Measurements from ENCODE around the gene KIF25.
"Not testable (repeated sequence)": the region's sequence is repeated elsewhere in the genome, so short reads cannot be mapped to it uniquely, and the experiment has no call there.

The KIF25 gene

DNA sequence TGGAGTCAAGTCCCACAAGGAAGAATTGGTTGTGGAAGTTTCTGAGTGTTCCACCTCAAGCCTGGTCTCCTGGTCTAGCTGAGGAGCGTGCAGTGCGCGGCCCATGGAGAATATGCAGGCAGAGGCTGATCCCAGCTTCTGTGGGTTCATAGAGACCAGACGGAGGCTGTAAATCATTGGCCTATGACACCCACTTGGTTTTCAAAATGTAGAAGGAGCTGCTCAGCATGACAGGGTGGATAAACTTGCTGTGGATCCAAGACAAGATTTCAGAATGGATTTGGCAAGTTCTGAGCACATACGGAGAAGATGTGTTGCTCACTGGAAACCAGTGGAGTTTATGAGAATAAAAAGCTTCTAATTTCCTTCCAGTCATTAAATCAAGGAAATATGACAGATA, 744 bp downstream of the KIF25 start:
- Histone ChIP-seq H3K9ac (ENCODE audit: low read depth, low read length, poor library complexity, severe bottlenecking) (no peak overlapping the region), H3K4me3 (ENCODE audit: low read length, poor library complexity, severe bottlenecking) (no peak overlapping the region), H3F3A (ENCODE audit: low read depth) (no peaks in the 10 kb centered on the region), H3K9me3 (ENCODE audit: insufficient read depth, low read depth, low read length) (peaks cover 9% of the 10 kb centered on the region; the same call in 1 of the 2 replicates), H3K4me1 (ENCODE audit: insufficient read depth, low read length, poor library complexity, severe bottlenecking) (no peaks in the 10 kb centered on the region), H3K9me2 (replicated peaks; ENCODE audit: low read depth, low read length) (no peaks in the 10 kb centered on the region), H4K20me1 (ENCODE audit: insufficient read depth, low read length, poor library complexity, severe bottlenecking) (no peaks in the 10 kb centered on the region), H2AFZ (ENCODE audit: low read length) (no peak overlapping the region), H3K27me3 (ENCODE audit: insufficient read depth, low read length, poor library complexity, severe bottlenecking) (no peaks in the 10 kb centered on the region), H3K79me2 (ENCODE audit: insufficient read depth, low read length) (no peaks in the 10 kb centered on the region), H3K4me2 (ENCODE audit: low read depth, low read length, poor library complexity, severe bottlenecking) (no peak overlapping the region), H3K36me3 (ENCODE audit: insufficient read depth, low read length) (no peaks in the 10 kb centered on the region)
- TF ChIP-seq EZH2phosphoT487 (IDR thresholded peaks at IDR 0.05; ENCODE audit: borderline replicate concordance): no peak
- TF ChIP-seq, protein P1, sequence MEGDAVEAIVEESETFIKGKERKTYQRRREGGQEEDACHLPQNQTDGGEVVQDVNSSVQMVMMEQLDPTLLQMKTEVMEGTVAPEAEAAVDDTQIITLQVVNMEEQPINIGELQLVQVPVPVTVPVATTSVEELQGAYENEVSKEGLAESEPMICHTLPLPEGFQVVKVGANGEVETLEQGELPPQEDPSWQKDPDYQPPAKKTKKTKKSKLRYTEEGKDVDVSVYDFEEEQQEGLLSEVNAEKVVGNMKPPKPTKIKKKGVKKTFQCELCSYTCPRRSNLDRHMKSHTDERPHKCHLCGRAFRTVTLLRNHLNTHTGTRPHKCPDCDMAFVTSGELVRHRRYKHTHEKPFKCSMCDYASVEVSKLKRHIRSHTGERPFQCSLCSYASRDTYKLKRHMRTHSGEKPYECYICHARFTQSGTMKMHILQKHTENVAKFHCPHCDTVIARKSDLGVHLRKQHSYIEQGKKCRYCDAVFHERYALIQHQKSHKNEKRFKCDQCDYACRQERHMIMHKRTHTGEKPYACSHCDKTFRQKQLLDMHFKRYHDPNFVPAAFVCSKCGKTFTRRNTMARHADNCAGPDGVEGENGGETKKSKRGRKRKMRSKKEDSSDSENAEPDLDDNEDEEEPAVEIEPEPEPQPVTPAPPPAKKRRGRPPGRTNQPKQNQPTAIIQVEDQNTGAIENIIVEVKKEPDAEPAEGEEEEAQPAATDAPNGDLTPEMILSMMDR (conservative IDR thresholded peaks at IDR 0.05; ENCODE audit: low read length): no peak

DNA sequence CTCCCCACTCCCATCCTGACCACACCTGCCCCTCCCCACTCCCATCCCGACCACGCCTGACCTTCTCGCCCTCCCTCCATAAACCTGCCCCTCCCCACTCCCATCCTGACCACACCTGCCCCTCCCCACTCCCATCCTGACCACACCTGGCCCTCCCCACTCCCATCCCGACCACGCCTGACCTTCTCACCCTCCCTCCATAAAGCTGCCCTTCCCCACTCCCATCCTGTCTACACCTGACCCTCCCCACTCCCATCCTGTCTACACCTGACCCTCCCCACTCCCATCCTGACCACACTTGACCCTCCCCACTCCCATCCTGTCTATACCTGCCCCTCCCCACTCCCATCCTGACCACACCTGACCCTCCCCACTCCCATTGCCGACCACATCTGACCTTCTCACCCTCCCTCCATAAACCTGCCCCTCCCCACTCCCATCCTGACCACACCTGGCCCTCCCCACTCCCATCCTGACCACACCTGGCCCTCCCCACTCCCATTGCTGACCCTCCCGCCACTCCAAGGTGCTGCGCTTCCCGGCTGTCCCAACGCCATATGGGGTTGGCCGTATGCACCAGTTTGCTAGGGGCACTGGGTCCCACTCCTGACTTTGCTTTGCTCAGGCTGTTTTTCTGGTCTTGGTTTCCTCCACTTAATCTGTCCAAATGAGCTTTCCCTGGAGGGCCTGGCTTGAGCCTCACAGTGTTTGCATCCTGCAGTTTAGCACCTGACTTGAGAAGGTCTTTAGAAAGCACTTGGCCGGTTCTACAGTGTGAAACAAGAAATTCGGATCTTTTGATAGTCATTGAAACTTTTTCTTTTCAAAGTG, 2.9 kb downstream of the KIF25 start:
- no peak overlapping the region for H3K4me2 ChIP-seq (ENCODE audit: low read depth, low read length, poor library complexity, severe bottlenecking)
- no peaks in the 10 kb centered on the region for H4K20me1 ChIP-seq (ENCODE audit: insufficient read depth, low read length, poor library complexity, severe bottlenecking)
- H3K9ac ChIP-seq (ENCODE audit: low read depth, low read length, poor library complexity, severe bottlenecking): no peak overlapping the region
- no peak overlapping the region for H2AFZ ChIP-seq (ENCODE audit: low read length)
- H3K4me3 ChIP-seq (ENCODE audit: low read length, poor library complexity, severe bottlenecking): no peak overlapping the region
- no peaks in the 10 kb centered on the region for H3F3A ChIP-seq (ENCODE audit: low read depth)
- TF ChIP-seq, protein P1 (conservative IDR thresholded peaks at IDR 0.05; ENCODE audit: low read length): no peak
- TF ChIP-seq EZH2phosphoT487 (IDR thresholded peaks at IDR 0.05; ENCODE audit: borderline replicate concordance): no peak
- H3K9me3 ChIP-seq (ENCODE audit: insufficient read depth, low read depth, low read length): peaks cover 12% of the 10 kb centered on the region; the same call in 1 of the 2 replicates
- no peaks in the 10 kb centered on the region for H3K4me1 ChIP-seq (ENCODE audit: insufficient read depth, low read length, poor library complexity, severe bottlenecking)
- no peaks in the 10 kb centered on the region for H3K9me2 ChIP-seq (replicated peaks; ENCODE audit: low read depth, low read length)
- no peaks in the 10 kb centered on the region for H3K36me3 ChIP-seq (ENCODE audit: insufficient read depth, low read length)
- no peaks in the 10 kb centered on the region for H3K79me2 ChIP-seq (ENCODE audit: insufficient read depth, low read length)
- H3K27me3 ChIP-seq (ENCODE audit: insufficient read depth, low read length, poor library complexity, severe bottlenecking): no peaks in the 10 kb centered on the region

DNA sequence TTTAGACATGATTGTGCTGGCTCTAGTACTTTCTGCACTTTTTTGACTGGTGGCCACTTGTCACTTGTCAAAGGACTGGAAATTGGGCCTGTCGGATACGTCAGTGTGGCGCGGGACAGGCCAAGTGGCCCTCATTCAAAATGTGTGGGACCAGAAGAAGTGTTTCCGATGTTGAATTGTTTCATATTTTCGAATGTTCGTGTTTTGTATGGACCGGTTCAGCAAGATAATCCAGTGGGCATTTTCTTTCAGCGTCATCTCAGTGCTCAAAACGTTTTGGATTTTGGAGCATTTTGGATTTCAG, 3.5 kb downstream of the KIF25 start:
- Histone ChIP-seq H3K9me2 (replicated peaks; ENCODE audit: low read depth, low read length) (no peaks in the 10 kb centered on the region), H3K4me3 (ENCODE audit: low read length, poor library complexity, severe bottlenecking) (no peak overlapping the region), H3K27me3 (ENCODE audit: insufficient read depth, low read length, poor library complexity, severe bottlenecking) (no peaks in the 10 kb centered on the region), H3K4me2 (ENCODE audit: low read depth, low read length, poor library complexity, severe bottlenecking) (no peak overlapping the region), H3K79me2 (ENCODE audit: insufficient read depth, low read length) (no peaks in the 10 kb centered on the region), H3K9me3 (ENCODE audit: insufficient read depth, low read depth, low read length) (peaks cover 10% of the 10 kb centered on the region; the same call in 1 of the 2 replicates), H3K4me1 (ENCODE audit: insufficient read depth, low read length, poor library complexity, severe bottlenecking) (no peaks in the 10 kb centered on the region), H3K9ac (ENCODE audit: low read depth, low read length, poor library complexity, severe bottlenecking) (no peak overlapping the region), H3F3A (ENCODE audit: low read depth) (no peaks in the 10 kb centered on the region), H3K36me3 (ENCODE audit: insufficient read depth, low read length) (no peaks in the 10 kb centered on the region), H4K20me1 (ENCODE audit: insufficient read depth, low read length, poor library complexity, severe bottlenecking) (no peaks in the 10 kb centered on the region), H2AFZ (ENCODE audit: low read length) (no peak overlapping the region)
- TF ChIP-seq EZH2phosphoT487 (IDR thresholded peaks at IDR 0.05; ENCODE audit: borderline replicate concordance): no peak
- TF ChIP-seq, protein P1 (conservative IDR thresholded peaks at IDR 0.05; ENCODE audit: low read length): no peak

DNA sequence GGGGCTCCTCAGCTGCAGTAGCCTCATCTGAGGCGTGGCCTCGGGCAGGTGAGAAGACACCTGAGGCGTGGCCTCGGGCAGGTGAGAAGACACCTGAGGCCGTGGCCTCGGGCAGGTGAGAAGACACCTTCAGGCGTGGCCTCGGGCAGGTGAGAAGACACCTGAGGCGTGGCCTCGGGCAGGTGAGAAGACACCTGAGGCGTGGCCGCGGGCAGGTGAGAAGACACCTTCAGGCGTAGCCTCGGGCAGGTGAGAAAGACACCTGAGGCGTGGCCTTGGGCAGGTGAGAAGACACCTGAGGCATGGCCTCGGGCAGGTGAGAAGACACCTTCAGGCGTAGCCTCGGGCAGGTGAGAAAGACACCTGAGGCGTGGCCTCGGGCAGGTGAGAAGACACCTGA, 4.0 kb downstream of the KIF25 start:
- not testable (repeated sequence) for H3K9ac ChIP-seq (ENCODE audit: low read depth, low read length, poor library complexity, severe bottlenecking); H3K79me2 ChIP-seq (ENCODE audit: insufficient read depth, low read length); H3K4me2 ChIP-seq (ENCODE audit: low read depth, low read length, poor library complexity, severe bottlenecking); H4K20me1 ChIP-seq (ENCODE audit: insufficient read depth, low read length, poor library complexity, severe bottlenecking); H3K36me3 ChIP-seq (ENCODE audit: insufficient read depth, low read length); H3F3A ChIP-seq (ENCODE audit: low read depth); H3K4me1 ChIP-seq (ENCODE audit: insufficient read depth, low read length, poor library complexity, severe bottlenecking); H3K9me3 ChIP-seq (ENCODE audit: insufficient read depth, low read depth, low read length); H3K27me3 ChIP-seq (ENCODE audit: insufficient read depth, low read length, poor library complexity, severe bottlenecking); H3K9me2 ChIP-seq (replicated peaks; ENCODE audit: low read depth, low read length); H3K4me3 ChIP-seq (ENCODE audit: low read length, poor library complexity, severe bottlenecking); H2AFZ ChIP-seq (ENCODE audit: low read length)

Data from Loucy (cell line).